ENCODE data around the gene AP2A1. TPM values are rescaled to one million over a fixed set of nuclear protein-coding genes. Genes with fewer than 3 reads are reported as not detected.

The AP2A1 gene
- total and polyA plus RNA-seq, 9 of the 15 experiments (the other 6 are each of a cell fraction or from before 2014, with no cell fraction given), result 0.55 to 150 (median 31.9) TPM

- TF ChIP-seq, protein P1, sequence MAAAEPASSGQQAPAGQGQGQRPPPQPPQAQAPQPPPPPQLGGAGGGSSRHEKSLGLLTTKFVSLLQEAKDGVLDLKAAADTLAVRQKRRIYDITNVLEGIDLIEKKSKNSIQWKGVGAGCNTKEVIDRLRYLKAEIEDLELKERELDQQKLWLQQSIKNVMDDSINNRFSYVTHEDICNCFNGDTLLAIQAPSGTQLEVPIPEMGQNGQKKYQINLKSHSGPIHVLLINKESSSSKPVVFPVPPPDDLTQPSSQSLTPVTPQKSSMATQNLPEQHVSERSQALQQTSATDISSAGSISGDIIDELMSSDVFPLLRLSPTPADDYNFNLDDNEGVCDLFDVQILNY (CRISPR knock-in tag; IDR thresholded peaks at IDR 0.05), result no peak
- TF ChIP-seq BACH1 (tag; IDR thresholded peaks at IDR 0.05) (peak; percentile 86; the same call in 1 of the 2 replicates), MCM5 (IDR thresholded peaks at IDR 0.05; ENCODE audit: low read depth) (no peak), ATF1 (CRISPR knock-in tag; IDR thresholded peaks at IDR 0.05) (no peak), ATF1 (tag; IDR thresholded peaks at IDR 0.05) (peak; percentile 61; the same call in 1 of the 2 replicates), ZNF395 (CRISPR knock-in tag; IDR thresholded peaks at IDR 0.05) (no peak), TARDBP (IDR thresholded peaks at IDR 0.05) (no peak), MAFF (IDR thresholded peaks at IDR 0.05; ENCODE audit: low read length) (no peak), ZNF41 (CRISPR knock-in tag; conservative IDR thresholded peaks at IDR 0.05) (no peak), FOXO4 (CRISPR knock-in tag; IDR thresholded peaks at IDR 0.05) (no peak), SRSF1 (IDR thresholded peaks at IDR 0.05; ENCODE audit: low read depth, low read length) (no peak), EWSR1 (IDR thresholded peaks at IDR 0.05; ENCODE audit: borderline replicate concordance, low read depth, partially characterized antibody) (no peak), ZNF217 (CRISPR knock-in tag; IDR thresholded peaks at IDR 0.05) (no peak), RHOXF2B (CRISPR knock-in tag; conservative IDR thresholded peaks at IDR 0.05) (no peak), E2F3 (CRISPR knock-in tag; IDR thresholded peaks at IDR 0.05) (no peak), SIRT6 (IDR thresholded peaks at IDR 0.05; ENCODE audit: low read depth, low read length) (no peak), MLX (CRISPR knock-in tag; conservative IDR thresholded peaks at IDR 0.05) (no peak), ZNF121 (CRISPR knock-in tag; conservative IDR thresholded peaks at IDR 0.05) (no peak)
- TF ChIP-seq, protein P2, sequence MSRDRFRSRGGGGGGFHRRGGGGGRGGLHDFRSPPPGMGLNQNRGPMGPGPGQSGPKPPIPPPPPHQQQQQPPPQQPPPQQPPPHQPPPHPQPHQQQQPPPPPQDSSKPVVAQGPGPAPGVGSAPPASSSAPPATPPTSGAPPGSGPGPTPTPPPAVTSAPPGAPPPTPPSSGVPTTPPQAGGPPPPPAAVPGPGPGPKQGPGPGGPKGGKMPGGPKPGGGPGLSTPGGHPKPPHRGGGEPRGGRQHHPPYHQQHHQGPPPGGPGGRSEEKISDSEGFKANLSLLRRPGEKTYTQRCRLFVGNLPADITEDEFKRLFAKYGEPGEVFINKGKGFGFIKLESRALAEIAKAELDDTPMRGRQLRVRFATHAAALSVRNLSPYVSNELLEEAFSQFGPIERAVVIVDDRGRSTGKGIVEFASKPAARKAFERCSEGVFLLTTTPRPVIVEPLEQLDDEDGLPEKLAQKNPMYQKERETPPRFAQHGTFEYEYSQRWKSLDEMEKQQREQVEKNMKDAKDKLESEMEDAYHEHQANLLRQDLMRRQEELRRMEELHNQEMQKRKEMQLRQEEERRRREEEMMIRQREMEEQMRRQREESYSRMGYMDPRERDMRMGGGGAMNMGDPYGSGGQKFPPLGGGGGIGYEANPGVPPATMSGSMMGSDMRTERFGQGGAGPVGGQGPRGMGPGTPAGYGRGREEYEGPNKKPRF (IDR thresholded peaks at IDR 0.05; ENCODE audit: low read depth, low read length), result no peak
- TF ChIP-seq, protein P3, sequence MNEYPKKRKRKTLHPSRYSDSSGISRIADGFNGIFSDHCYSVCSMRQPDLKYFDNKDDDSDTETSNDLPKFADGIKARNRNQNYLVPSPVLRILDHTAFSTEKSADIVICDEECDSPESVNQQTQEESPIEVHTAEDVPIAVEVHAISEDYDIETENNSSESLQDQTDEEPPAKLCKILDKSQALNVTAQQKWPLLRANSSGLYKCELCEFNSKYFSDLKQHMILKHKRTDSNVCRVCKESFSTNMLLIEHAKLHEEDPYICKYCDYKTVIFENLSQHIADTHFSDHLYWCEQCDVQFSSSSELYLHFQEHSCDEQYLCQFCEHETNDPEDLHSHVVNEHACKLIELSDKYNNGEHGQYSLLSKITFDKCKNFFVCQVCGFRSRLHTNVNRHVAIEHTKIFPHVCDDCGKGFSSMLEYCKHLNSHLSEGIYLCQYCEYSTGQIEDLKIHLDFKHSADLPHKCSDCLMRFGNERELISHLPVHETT (CRISPR knock-in tag; conservative IDR thresholded peaks at IDR 0.05 in 1 of 2, IDR thresholded peaks at IDR 0.05 in 1 of 2), result no peak; a peak in 1 of 4 replicates
Measured at GRCh38 chr19:49812997-49813861, 46.4 kb downstream of the AP2A1 start, which contains the start of gene FUZ (continued).
